Inferior parietal cortex (tissue), 1 donor: ENCODE results near the gene POMT2.
"Not testable (repeated sequence)": the region's sequence is repeated elsewhere in the genome, so short reads cannot be mapped to it uniquely, and the experiment has no call there.

Experiments used
- DNase-seq: peaks from one replicate; pipeline ENCODE4 v3.0.0-alpha.2; 2016; ENCODE audit errors: extremely low spot score

The POMT2 gene

DNA sequence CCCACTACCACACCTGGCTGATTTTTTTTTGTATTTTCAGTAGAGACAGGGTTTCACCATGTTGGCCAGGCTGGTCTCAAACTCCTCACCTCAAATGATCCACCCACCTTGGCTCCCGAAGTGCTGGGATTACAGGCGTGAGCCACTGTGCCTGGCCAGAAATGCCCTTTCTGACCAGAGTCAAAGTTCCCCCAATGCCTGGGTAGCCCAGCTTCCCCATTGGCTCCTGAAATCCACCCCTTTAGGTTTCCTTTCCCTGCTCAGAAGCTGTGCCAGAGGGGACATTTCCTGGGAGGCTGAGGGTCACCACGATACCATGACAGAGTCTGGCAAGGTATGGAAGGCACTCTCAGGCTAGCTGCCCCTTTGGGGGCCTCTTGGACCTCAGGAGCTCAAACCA is 3.6 kb upstream of the POMT2 start:
- no peak for DNase-seq

DNA sequence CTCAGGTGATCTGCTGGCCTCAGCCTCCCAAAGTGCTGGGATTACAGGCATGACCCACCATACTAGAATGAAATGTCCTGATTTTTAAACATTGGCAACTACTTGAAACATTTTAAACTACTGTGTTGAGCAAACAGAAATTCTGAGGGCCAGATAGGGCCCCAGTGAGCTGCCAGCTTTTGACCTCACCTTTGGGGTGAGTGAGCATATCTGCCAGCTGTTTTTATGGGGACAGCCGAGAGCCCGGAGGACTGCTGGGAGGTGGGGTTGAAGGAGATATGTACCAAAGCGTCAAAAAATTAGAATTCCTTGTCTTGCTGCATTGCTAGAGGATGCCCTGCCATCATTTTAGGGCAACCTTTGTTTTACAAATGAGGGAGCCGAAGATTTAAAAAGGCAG is 2.9 kb upstream of the POMT2 start:
- no peak for DNase-seq

DNA sequence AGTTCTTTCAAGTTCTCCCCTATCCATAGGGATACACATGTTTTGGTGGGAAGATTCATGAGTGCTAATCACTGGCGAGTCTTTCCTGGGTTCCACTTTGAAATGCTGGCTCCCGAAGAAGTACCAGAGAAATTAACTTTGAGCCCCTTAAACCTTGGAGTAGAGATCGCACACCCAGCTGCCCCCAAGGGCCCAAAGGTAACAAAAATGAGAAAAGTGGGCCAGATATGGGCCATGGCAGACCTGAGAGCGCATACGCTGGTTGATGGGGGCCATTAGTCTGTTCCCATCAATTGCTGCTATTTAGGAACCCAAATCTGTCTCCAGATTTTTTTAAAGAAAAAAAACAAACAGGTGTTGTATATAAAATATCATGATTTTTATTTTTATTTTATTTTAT is 2.3 kb upstream of the POMT2 start:
- no peak for DNase-seq

DNA sequence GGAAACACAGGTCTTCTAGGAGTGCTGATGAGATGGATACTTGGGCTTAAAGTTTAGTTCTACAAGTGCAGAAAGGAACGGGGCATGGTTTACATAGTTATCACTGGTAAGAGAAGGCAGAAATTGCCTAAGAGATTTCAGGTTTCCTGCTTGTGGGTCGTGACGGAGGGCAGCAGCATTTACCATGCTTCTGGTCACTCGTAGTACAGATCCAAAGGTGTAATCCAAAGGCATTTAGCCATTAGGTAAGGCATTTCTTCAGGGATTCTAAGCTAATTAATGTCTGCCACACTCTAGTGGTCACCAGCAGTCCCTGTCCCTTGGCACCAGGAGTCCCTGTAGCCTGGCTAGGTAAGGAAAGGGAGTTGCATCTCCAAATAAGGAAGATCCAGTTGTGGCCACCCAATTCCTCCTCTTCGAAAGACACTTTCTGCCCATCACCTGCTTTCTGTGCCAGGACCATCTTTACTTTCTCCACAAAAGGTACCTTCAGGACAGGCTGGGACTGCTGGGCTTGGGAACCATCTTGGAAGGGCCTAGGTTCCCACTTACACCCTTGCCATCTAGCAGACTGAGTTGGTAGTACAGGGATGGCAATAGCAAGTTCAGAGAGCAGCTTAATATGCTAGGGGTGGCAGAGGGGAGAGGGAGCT is 1.7 kb upstream of the POMT2 start:
- DNase-seq: no peak

DNA sequence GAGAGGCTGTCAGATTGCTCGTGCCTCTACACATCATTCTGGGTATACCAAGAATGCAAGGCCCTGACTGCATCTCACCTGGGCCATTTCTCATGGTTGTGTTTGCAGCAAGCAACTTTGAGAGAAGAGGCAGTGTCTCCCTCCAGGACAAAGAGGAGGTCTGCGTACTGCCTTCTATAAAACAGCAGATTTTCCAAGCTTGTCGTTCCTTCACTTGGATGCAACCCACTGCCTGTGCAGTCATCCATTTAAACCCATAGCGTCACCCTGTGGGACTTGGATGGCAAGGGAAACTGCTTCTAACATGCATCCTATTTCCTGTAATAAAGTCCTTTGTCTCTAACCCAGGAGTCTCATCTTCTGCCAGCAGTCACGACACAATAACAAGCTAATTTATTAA is 1.3 kb downstream of the POMT2 start:
- peak; percentile 38 for DNase-seq

DNA sequence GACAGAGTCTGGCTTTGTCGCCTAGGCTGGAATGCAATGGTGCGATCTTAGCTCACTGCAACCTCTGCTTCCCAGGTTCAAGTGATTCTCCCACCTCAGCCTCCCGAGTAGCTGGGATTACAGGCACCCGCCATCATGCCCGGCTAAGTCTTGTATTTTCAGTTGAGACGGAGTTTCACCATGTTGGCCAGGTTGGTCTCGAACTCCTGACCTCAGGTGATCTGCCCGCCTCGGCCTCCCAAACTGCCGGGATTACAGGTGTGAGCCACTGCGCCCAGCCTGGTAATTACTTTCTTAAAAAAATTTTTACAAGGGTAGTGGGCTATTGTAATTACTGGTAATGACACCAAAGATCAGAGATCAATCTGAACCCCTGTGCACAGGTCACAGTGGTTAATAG is 1.9 kb downstream of the POMT2 start:
- not testable (repeated sequence) for DNase-seq

DNA sequence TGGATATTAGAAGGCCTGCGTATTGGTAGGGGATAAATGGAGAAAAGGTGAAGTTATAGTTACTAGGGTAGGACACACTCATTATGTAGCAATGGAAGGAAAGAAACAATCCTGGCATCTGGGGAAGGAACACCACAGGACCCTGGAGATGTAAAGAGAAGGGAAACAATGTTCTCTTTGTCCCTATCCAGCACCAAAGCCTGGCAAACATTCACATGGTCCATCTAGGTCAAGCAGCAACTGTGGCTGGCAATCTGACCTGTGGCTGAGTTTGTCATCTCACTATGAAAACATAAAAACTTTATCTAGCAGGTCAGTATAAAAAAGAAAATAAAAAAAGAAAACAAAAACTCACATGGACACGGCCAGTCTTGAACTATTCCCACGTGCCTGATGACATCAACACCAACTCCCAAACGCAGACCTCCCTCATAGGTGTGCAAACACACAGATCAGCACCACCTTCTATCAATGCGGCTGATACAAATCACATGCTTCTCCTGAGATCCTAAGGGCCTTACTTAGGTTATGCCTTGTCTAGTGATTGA is 2.6 kb downstream of the POMT2 start:
- peak; percentile 42 for DNase-seq

DNA sequence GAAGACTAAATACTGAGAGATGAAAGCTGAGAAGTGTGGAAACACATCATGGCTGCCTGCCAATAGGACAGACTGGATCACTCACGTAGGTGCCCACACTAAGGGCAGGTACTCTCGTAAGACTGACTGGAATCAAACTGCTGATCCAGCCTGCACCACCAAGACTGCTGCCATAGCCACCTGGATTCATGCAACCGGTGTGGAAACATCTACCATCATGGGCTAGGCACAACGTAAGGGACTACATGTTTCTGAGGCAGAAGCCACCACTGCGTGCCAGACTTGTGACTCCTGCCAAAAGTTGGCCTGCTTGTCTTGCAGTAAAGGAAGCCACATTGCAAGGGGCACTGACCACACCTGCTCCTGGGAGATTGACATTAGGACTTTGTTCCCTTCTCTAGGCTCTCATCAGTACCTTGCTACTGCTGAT is 3.8 kb downstream of the POMT2 start:
- DNase-seq: no peak

DNA sequence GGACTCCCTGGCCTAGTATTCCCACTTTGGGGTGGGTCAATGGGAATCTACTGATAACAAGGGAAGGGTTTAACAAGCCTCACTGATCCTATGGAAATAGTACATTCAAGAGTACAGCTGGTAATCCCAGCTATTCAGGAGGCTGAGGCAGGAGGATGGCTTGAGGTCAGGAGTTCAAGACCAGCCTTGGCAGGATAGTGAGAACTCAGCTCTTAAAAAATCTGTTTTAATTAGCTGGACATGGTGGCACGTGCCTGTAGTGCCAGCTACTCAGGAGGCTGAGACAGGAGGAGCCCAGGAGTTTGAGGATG is 4.5 kb downstream of the POMT2 start:
- DNase-seq: no peak

DNA sequence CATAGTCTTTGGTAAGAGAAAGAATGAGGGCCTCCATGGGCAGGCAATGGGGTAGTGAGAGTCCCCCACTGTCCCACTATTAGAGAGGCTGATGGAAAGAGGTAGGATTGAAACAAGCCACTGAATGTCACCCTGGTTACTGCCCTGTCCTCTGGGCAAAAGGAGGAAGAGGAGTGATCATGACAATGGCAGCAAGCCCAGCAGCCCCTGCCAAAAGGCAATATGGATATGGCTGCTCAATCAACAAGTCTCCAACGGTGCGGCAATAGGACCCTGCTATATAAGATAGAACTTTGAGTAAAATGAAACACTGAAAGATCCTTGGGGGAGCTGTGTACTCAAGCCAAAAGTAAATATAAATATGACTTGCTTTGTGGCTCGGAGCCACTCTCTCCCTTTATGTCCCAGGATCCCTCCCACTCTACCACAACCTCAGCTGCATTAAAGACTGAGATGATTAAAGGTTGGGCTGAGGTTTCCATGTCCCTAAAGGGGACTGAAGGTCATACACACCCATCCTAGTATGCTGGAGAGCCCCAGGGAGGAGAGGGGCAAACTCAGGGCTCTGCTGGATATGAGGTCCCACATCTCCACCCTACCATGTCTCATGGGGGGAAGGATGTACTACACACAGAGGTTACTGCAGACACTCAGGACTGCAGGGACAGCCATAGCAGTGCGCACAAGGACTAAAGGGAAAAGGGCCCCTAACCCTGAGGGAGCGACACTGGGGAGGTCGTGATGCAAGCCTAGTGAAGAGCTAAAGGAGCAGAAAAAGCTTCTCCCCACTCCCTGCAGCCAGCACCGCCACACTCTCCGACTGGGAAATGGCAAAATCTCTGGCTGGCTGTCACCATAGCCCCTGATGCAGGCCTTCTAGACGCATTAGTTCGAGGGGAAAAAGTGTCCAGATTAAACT is 5.9 kb downstream of the POMT2 start:
- DNase-seq: no peak

DNA sequence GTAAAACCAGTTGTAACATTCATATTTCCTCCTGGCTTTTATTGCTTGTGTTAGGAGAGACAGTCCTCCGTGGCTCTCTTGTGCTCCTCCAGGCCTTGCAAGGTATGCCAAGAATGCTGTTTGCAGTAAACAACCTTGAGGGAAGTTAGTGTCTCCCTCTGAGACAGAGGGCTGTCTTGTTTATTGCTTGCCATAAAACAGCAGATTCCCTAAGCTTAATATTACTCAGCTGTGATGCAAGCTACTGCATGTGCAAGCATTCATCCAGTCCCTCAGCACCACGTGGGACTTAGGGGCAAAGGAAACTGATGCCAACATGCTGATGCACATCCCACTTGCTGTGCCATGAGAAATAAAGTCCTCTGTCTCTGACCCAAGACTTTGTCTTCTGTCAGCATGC is 6.6 kb downstream of the POMT2 start:
- peak; percentile 57 for DNase-seq

DNA sequence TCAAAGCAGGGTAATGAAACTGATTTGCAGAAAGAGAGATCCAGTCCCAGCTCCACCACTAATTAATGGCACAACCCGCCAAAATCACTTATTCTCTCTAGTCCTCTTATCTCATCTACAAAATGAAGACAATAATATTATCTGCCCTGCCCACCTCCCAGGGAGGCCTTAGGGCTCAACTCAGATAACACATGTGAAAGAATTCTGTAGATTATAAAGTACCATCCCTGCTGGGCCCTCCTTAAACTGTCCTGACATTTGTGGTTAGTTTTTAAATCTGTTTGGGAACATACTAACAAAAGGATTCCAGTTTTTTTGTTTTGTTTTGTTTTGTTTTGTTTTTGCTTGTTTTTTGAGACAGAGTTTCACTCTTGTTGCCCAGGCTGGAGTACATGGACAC is 7.3 kb downstream of the POMT2 start:
- no peak for DNase-seq

DNA sequence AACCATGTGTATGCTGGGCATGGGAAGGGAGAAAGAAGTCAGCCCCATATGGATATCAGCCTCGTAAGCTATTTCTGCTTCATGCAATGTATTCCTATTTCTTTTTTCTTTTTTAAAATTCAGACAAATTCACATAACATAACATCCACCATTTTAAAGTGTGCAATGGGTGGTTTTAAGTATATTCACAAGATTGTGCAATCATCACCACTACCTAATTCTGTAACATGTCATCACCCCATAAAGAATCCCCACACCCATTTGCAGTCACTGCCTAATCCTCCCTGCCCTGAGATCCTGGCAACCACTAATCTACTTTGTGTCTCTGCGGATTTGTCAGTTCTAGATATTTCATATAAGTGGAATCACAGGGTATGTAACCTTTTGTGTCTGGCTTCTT is 9.5 kb downstream of the POMT2 start:
- no peak for DNase-seq

DNA sequence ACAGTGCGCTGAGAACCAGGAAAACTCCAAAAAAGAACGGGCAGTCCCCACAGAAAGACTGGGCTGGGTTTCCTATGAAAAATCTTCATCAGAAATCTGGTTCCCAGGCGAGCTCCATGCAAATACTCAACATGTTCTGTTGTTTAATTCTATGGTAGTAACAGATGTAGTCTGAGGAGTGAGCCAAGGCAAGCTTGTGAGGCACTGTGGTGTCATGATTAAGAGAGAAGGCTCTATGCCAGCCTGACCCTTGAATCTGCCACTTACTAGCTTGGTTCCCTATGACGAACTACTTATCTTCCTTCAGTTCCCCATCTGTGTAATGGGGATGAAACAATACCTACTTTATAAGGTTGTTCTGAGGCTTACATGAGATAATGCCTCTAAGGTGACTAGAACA is 10.7 kb downstream of the POMT2 start:
- no peak for DNase-seq

DNA sequence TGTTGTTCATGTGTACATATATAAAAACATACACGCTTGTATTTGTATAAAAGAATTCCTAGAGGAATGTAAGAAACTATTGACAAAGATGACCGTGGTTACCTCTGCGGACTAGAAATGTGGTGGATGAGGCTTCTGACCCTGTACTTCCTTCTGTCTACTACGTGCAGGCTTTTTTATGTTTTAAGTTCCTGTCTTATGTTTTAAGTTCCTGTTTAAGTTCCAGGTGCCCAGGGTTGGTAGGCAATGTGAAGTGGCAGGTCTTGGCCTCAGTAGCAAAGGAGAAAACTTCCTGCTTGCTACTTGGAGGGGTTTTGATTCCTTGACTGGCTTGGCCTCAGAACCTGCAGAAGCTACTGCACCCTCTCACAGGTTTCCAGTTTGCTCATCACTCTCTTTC is 11.6 kb downstream of the POMT2 start:
- DNase-seq: no peak

DNA sequence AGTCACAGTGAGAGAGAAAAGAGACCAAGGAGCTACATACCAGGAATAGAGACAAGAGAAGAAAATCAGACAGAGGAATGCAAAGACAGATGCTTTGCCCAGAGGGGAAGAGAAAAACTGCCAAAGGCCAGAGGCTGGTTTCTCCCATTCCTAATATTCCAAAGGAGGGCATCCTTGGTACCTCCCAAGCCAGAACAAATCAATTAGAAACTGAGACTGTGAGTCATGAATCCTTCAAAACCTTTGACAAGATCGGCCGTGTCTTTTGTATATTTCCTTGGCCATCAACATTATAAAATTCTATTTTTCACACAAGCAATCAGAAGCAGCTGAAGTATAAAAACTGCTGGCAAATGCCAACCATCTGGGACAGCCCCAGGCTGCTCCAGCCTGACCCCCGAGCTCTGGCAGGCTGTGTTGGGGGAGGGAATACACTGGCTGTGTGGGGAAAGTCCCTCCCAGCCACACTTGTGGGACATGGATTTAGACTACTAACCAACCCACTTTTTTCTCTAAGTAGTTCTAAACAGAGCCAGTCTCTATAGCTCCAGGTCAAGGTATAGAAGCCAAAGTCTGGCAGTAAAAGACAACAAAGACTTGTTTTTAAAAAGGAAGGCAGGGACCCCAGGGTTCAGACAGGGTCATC is 13.7 kb downstream of the POMT2 start:
- peak; percentile 67 for DNase-seq

DNA sequence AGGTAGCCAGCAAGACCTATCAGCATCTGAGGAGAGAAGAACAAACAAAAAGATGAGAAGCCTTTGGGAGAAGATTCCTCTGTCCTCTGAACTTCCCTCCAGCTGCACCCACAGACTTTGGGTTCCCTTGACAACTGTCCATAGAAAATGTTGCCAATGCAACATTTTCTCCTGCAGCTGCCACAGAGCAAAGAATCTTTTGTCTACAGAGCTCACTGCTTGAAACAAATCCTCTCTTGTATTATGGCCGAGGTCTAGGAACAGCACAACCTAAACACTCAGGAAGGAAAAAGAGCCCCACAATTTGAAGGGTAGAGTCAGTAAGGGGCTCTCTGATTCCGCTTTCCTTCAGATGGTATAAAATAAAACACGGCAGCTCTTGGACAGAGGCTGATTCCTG is 14.3 kb downstream of the POMT2 start:
- DNase-seq: peak; percentile 88

DNA sequence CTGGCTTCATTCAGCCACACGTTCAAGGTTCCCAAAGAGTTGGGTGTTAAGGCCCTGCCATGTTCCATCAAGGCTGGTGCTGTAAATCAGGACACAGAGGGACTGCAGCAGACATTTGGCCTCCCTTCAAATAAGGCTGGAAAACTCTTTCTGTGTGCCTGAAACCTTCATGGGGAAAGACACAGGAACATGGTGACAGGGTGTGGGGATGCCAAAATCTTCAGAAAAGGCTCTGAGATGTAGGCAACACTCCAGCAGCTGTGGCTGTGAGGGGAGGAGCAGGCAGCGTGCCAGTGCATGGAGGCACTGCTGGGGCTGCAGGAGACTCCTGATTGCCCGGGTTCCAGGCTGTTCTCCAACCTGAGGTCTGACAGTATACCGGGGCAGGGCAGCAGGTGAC is 15.0 kb downstream of the POMT2 start:
- DNase-seq: peak; percentile 50

DNA sequence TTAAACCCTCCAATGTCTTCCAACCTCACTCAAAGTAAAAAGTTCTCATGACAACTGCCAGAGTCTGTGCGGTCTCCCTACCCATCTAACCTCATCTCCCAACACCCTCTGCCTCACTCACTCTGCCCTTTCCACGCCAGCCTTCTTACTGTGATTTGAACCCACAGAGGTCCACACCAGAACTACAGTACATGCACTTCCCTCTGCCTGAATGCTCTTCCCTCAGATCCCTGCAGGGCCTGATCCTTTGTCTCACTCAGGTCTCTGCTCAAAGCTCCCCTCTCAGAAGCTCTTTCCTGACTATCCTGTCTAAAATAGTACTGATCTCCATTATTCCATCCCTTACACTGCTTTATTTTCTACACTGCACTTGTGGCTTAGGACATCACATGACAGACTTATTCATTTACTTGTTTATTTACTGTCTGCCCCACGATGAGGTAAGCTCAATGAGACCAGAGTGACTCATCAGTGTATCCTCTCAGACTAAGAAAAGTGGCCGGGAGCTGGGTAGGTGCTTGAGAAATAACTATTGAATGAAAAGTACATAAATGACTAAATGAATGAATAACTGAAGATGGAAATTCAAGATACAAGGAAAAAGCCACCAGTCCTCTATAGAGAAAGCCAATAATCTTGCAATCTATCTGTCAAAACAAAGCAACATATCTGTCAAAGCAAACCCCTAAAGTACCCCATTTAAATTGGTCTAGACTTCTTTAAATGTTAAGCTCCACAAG is 17.1 kb downstream of the POMT2 start:
- DNase-seq: peak; percentile 63

DNA sequence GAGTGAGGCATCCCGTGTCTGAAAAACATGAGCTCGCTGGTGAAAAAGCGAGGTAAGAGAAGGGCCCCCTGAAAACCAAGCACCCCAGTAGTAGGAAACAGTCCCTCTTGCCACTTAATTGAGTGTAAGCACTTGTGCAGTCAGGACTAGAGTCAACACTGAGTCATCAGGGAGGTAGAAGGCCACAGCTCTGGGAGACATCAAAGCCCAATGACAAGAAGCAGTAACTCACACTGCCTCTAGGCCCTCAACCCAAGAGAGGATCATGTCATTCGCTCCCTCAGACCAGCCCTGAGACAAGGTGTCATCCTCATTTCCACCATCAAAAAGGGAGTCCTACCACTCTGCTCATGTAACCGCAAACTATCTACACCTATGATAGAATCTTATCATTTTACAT is 17.8 kb downstream of the POMT2 start:
- DNase-seq: no peak

DNA sequence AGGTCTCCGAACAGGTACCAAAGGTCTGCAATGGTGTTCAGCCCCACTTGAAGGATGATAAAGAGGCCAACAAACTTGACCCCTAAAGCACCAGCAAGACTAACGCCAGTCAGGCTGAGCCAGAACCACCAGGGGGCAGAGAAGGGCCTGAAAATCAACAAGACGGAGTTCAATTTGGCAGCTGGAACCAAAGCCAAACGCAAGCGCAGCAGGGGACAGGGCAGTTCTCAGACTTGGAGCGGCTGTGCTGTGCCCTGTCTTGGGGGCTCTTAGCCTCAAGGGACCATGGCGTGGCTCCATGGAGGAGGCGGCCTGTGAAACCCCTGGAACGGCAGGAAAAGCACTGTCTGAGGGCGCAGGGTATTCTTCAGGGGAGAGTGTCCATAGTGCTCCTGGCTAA is 19.6 kb downstream of the POMT2 start:
- DNase-seq: peak; percentile 93

DNA sequence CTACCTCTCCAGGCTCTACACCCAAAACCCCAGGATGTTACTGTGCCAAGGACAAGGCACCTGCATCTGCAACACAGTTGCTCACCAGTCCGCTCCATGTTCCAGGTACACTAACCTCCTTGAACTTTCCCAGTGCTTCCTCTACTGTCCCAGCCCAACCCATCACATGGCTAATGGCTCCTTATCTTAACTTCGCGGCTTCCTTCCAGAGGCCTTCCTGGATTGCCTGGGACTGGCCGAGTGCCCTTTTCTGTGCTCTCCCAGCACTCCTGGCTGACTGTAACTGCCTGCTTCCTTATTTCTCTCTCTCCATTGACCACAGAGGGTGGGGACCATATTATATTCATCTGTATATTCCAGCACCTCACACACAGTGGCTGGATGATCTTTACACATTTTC is 20.9 kb downstream of the POMT2 start:
- no peak for DNase-seq
